Neural crest cell (in vitro differentiated cells): Measurements from ENCODE around the gene LYZ. TPM values are rescaled to one million over a fixed set of nuclear protein-coding genes. Genes with fewer than 3 reads are reported as not detected.

Experiments
- DNase-seq: peaks from one replicate; pipeline ENCODE4 v3.0.0; 2021; ENCODE audit warnings: low read depth, mixed read lengths, low spot score
- H3K27ac Mint-ChIP-seq: one replicate; pipeline ENCODE4 v1.8.0; 2021; ENCODE audit warnings: mild to moderate bottlenecking, mixed read lengths; ENCODE audit not compliant: unreplicated experiment
- H3K27me3 Mint-ChIP-seq: 2 replicates; pipeline ENCODE4 v1.8.0; 2021; ENCODE audit warnings: low read depth, mild to moderate bottlenecking, mixed read lengths
- H3K36me3 Mint-ChIP-seq: 2 replicates; pipeline ENCODE4 v1.8.0; 2021; ENCODE audit warnings: low read depth, mild to moderate bottlenecking, mixed read lengths
- H3K4me1 Mint-ChIP-seq: 2 replicates; pipeline ENCODE4 v1.8.0; 2021; ENCODE audit warnings: mixed read lengths
- H3K4me3 Mint-ChIP-seq: one replicate; pipeline ENCODE4 v1.8.0; 2021; ENCODE audit warnings: mild to moderate bottlenecking, mixed read lengths
- H3K9me3 Mint-ChIP-seq: 2 replicates; pipeline ENCODE4 v1.8.0; 2021; ENCODE audit warnings: mixed read lengths
- total RNA-seq: library from RNA; stranded (reverse); gene quantifications from 2 replicates; pipeline ENCODE4 v1.2.1, GENCODE V29; 2021
- TF ChIP-seq, protein P1 (sequence below): fragments of 200-600 bp; sonication (generic); conservative IDR thresholded peaks from 2 replicates; pipeline ENCODE4 v1.5.0; 2021; ENCODE audit warnings: antibody characterized with exemption, mild to moderate bottlenecking

LYZ gene
- total RNA-seq, 1 donor from 2014 or later = 0.26 TPM

DNA sequence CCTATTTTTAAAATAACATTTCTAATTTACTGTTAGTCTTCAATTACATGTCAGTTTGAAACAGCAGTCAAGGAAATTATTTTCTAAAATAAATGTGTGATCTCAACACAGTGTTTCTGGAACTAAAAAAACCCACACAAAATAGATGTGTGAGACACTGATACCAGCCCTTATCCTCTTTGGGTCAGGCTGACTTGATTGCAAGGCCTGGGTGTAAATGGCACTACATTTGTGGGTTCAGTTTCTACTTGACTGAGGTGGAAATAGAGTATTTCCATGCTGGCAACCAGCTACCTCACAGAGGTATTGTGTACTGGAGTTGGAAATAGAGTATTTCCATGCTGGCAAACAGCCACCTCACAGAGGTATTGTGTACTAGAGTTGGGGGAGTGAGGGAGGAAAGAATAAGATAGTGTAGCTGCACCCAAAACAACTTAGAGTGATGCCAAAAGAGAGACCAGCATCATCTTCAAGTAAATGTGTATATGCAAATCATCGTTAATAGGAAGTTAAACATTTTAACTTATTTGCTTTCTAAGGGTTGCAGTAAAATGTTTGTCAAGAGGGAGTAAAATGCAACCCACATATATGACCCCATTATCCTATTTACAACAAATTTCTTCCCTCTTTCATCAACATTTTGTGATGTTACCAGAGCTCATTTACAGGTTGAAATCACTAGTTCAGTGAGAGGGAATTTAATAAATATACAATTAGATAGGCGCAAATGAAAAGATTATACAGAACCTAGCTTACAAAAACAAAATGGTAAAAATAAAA is 10.7 kb upstream of the LYZ start:
- no peak for DNase-seq
- no peaks in the 10 kb centered on the region for H3K9me3 Mint-ChIP-seq
- H3K27me3 Mint-ChIP-seq = peaks cover 4% of the 10 kb centered on the region
- H3K36me3 Mint-ChIP-seq = no peaks in the 10 kb centered on the region
- no peak overlapping the region for H3K4me3 Mint-ChIP-seq
- H3K4me1 Mint-ChIP-seq = no peaks in the 10 kb centered on the region
- TF ChIP-seq, protein P1, sequence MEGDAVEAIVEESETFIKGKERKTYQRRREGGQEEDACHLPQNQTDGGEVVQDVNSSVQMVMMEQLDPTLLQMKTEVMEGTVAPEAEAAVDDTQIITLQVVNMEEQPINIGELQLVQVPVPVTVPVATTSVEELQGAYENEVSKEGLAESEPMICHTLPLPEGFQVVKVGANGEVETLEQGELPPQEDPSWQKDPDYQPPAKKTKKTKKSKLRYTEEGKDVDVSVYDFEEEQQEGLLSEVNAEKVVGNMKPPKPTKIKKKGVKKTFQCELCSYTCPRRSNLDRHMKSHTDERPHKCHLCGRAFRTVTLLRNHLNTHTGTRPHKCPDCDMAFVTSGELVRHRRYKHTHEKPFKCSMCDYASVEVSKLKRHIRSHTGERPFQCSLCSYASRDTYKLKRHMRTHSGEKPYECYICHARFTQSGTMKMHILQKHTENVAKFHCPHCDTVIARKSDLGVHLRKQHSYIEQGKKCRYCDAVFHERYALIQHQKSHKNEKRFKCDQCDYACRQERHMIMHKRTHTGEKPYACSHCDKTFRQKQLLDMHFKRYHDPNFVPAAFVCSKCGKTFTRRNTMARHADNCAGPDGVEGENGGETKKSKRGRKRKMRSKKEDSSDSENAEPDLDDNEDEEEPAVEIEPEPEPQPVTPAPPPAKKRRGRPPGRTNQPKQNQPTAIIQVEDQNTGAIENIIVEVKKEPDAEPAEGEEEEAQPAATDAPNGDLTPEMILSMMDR = no peak
- H3K27ac Mint-ChIP-seq = no peak overlapping the region

DNA sequence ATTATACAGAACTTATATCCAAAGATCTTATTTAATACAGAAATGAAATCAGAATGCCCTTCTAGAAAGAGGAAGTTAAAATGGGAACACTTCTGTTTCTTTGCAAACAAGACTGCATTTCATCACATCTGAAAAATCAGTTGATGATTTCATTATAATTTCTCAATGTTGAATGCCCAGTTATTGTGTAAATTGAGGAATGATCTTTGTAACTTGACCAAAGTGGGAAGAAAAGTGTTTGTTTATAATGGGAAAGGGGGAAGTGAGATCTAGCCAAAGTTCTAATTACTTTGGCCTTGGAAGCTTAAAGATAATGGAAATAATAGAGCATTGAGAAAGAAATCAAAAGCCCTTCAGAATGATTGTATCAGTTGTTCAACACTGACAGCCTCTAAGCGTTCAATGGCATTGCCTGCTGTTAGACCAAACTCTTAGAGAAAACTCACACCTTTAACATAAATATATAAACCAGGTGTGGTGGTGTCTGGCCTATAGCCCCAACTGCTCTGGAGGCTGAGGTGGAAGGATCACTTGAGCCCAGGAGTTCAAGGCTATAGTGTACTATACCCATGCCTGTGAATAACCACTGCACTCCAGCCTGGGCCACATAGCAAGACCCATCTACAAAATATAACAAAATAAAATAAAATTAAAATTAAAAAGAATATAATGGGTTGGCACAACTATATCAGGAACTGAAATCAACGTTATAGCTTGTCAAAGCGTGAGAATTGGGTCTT is 9.9 kb upstream of the LYZ start:
- H3K36me3 Mint-ChIP-seq = no peaks in the 10 kb centered on the region
- no peaks in the 10 kb centered on the region for H3K9me3 Mint-ChIP-seq
- H3K27me3 Mint-ChIP-seq = peaks cover 2% of the 10 kb centered on the region
- no peak overlapping the region for H3K27ac Mint-ChIP-seq
- no peak overlapping the region for H3K4me3 Mint-ChIP-seq
- TF ChIP-seq, protein P1 = no peak
- H3K4me1 Mint-ChIP-seq = peaks cover 4% of the 10 kb centered on the region
- DNase-seq = no peak

DNA sequence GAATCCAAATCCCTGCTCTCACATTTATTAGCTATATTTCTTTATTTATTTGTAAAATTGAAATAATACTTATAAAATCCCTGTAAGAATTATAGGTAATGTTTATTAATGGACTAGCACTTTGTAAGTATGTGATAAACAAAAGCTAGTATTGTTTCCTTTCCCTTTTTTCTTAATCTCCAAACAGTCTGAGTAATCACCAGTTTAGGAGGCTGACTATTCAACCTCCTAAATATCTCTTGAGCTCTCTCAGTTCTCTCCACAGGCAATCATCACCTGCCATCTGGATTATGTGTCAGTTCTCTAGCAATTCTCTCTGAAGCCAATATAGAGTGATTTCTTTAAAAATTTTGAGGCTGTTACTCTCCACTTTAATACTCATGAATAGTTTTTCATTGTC is 9.2 kb upstream of the LYZ start:
- no peak overlapping the region for H3K27ac Mint-ChIP-seq
- no peak for DNase-seq
- H3K9me3 Mint-ChIP-seq = no peaks in the 10 kb centered on the region
- H3K4me3 Mint-ChIP-seq = no peak overlapping the region
- TF ChIP-seq, protein P1 = no peak
- peaks cover 2% of the 10 kb centered on the region for H3K27me3 Mint-ChIP-seq
- H3K36me3 Mint-ChIP-seq = no peaks in the 10 kb centered on the region
- H3K4me1 Mint-ChIP-seq = peaks cover 7% of the 10 kb centered on the region

DNA sequence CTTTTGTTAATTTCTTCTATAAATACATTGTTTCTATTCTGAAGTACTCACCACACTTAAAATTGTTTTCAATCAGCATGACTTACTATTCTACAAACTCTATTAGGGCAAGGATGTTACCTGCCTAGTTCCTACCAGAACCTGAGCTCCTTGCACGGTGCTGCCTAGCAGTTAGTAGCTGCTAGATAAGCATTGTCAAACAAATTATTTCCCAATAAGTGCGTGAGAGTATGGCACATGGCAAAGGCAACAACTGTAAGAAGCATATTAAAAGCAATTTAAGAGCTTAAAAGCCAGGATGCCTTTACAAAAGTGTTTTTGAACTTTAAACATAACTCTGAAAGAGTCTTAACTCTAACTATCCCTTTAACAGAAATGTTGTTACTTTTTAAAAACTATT is 8.2 kb upstream of the LYZ start:
- no peak for DNase-seq
- TF ChIP-seq, protein P1 = no peak
- H3K4me1 Mint-ChIP-seq = peaks cover 10% of the 10 kb centered on the region
- no peaks in the 10 kb centered on the region for H3K27me3 Mint-ChIP-seq
- H3K4me3 Mint-ChIP-seq = no peak overlapping the region
- no peaks in the 10 kb centered on the region for H3K9me3 Mint-ChIP-seq
- H3K36me3 Mint-ChIP-seq = no peaks in the 10 kb centered on the region
- no peak overlapping the region for H3K27ac Mint-ChIP-seq

DNA sequence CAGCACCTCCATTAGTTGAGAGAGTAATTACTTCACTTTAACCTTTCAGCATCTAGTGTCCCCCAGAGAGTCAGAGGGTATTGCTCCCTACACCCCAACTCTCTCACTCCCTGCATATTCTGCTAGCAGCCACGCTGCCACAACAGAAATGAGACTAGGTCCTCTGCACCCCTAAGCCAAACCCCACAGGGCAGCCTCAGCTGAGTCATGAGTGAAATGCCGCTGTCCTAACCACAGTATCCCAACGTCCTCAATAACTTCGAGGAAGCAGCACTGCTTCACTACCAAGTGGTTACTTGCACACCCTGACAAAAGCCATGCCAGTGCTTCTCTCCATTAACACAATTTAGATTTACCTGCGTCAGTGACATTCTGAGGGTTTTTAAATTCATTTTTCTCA is 6.9 kb upstream of the LYZ start:
- Mint-ChIP-seq H3K27me3 (no peaks in the 10 kb centered on the region), H3K4me1 (peaks cover 10% of the 10 kb centered on the region), H3K4me3 (no peak overlapping the region), H3K9me3 (no peaks in the 10 kb centered on the region), H3K36me3 (no peaks in the 10 kb centered on the region), H3K27ac (no peak overlapping the region)
- TF ChIP-seq, protein P1 = no peak
- no peak for DNase-seq
